Urothelium cell line (cell line): ENCODE data around the gene HYAL4.
"Not testable (repeated sequence)": the region's sequence is repeated elsewhere in the genome, so short reads cannot be mapped to it uniquely, and the experiment has no call there.

Source experiments
- DNase-seq: peaks from one replicate; pipeline ENCODE4 v3.0.0; 2011; ENCODE audit warnings: low spot score, mixed read lengths
- FAIRE-seq: peaks from 2 replicates; lab custom pipeline; 2011; peaks lifted over from hg19 to GRCh38; lab: Jason Lieb, UNC

The HYAL4 gene

GRCh38 chr7:123845823-123846216, 851 bp downstream of the HYAL4 start:
- no peak for FAIRE-seq
- no peak for DNase-seq

GRCh38 chr7:123846217-123846891, 1.4 kb downstream of the HYAL4 start:
- DNase-seq: peak; percentile 5
- FAIRE-seq: no peak

GRCh38 chr7:123847868-123848267, 2.9 kb downstream of the HYAL4 start:
- FAIRE-seq: no peak
- no peak for DNase-seq

GRCh38 chr7:123849855-123850254, 4.9 kb downstream of the HYAL4 start:
- FAIRE-seq (no peak), DNase-seq (no peak)

GRCh38 chr7:123851404-123851803, 6.4 kb downstream of the HYAL4 start:
- DNase-seq, FAIRE-seq: not testable (repeated sequence)

GRCh38 chr7:123854291-123854690, 9.3 kb downstream of the HYAL4 start:
- not testable (repeated sequence) for FAIRE-seq, DNase-seq

- not testable (repeated sequence) for DNase-seq, FAIRE-seq
These were observed 11.5 kb downstream of the HYAL4 start for GRCh38 chr7:123856428-123856827.

GRCh38 chr7:123860848-123861247, 15.9 kb downstream of the HYAL4 start:
- no peak for FAIRE-seq
- no peak for DNase-seq

- no peak for DNase-seq
- FAIRE-seq: no peak
These were observed 17.8 kb downstream of the HYAL4 start for GRCh38 chr7:123862775-123863174.

GRCh38 chr7:123863461-123863860, 18.5 kb downstream of the HYAL4 start:
- no peak for FAIRE-seq
- DNase-seq: no peak

- FAIRE-seq (no peak), DNase-seq (no peak)
These were observed 19.0 kb downstream of the HYAL4 start for GRCh38 chr7:123864012-123864411.

- no peak for FAIRE-seq
- no peak for DNase-seq
These were observed 19.5 kb downstream of the HYAL4 start for GRCh38 chr7:123864436-123864835.

- DNase-seq: no peak
- no peak for FAIRE-seq
These were observed 20.0 kb downstream of the HYAL4 start for GRCh38 chr7:123864966-123865365.

- DNase-seq: peak; percentile 17
These were observed 20.6 kb downstream of the HYAL4 start for GRCh38 chr7:123865517-123866117.

GRCh38 chr7:123867225-123867624, 22.3 kb downstream of the HYAL4 start:
- FAIRE-seq (no peak), DNase-seq (no peak)

More at GRCh38 chr7:123865517-123866117, 20.6 kb downstream of the HYAL4 start:
- FAIRE-seq: no peak

- FAIRE-seq (no peak), DNase-seq (peak; percentile 27)
These were observed 27.3 kb downstream of the HYAL4 start for GRCh38 chr7:123871998-123872867.

- DNase-seq: no peak
These were observed 27.9 kb downstream of the HYAL4 start for GRCh38 chr7:123872908-123873307.

GRCh38 chr7:123876557-123877256, 31.7 kb downstream of the HYAL4 start:
- DNase-seq (no peak), FAIRE-seq (no peak)

More at GRCh38 chr7:123872908-123873307, 27.9 kb downstream of the HYAL4 start:
- no peak for FAIRE-seq

GRCh38 chr7:123879628-123880027, 34.7 kb downstream of the HYAL4 start:
- FAIRE-seq (no peak), DNase-seq (no peak)

GRCh38 chr7:123881300-123881699, 36.3 kb downstream of the HYAL4 start:
- FAIRE-seq: no peak
- no peak for DNase-seq

- DNase-seq: no peak
- FAIRE-seq: no peak
These were observed 38.2 kb downstream of the HYAL4 start for GRCh38 chr7:123883154-123883553.
